ENCODE data around the gene WDFY4. TPM values are rescaled to one million over a fixed set of nuclear protein-coding genes. Genes with fewer than 3 reads are reported as not detected.

WDFY4 gene
- total and polyA plus RNA-seq, 8 donors: 2.8 to 23.6 (median 4.8) TPM

- no peak for DNase-seq
- H3K4me3 ChIP-seq: no peak overlapping the region
- intact Hi-C loops (cut with DNase I): no loop called here
- no peak overlapping the region for H3K27ac ChIP-seq
- no peak for ATAC-seq
- no peaks in the 10 kb centered on the region for H3K27me3 ChIP-seq
- no peak for TF ChIP-seq CTCF (IDR thresholded peaks at IDR 0.05)
- no peaks in the 10 kb centered on the region for H3K4me1 ChIP-seq
- H3K36me3 ChIP-seq: no peaks in the 10 kb centered on the region
- H3K9me3 ChIP-seq: peaks cover 0 to 5% of the 10 kb centered on the region in 2 donors
Observed at GRCh38 chr10:48751730-48752129, 67.1 kb downstream of the WDFY4 start.

- H3K4me3 ChIP-seq: no peak overlapping the region
- intact Hi-C loops (cut with DNase I): no loop called here
- no peaks in the 10 kb centered on the region for H3K27me3 ChIP-seq
- peaks cover 0 to 7% of the 10 kb centered on the region in 2 donors for H3K36me3 ChIP-seq
- DNase-seq (no peak), ATAC-seq (no peak)
- peaks cover 0 to 10% of the 10 kb centered on the region in 2 donors for H3K4me1 ChIP-seq
- H3K27ac ChIP-seq: no peak overlapping the region
- H3K9me3 ChIP-seq: no peaks in the 10 kb centered on the region
- no peak for TF ChIP-seq CTCF (IDR thresholded peaks at IDR 0.05)
Observed at GRCh38 chr10:48758411-48758810, 73.7 kb downstream of the WDFY4 start.

- TF ChIP-seq CTCF (IDR thresholded peaks at IDR 0.05): no peak
- no peak for DNase-seq
- H3K36me3 ChIP-seq: peaks cover 0 to 7% of the 10 kb centered on the region in 2 donors
- H3K27me3 ChIP-seq: no peaks in the 10 kb centered on the region
- intact Hi-C loops (cut with DNase I): no loop called here
- no peak overlapping the region for H3K27ac ChIP-seq
- H3K4me1 ChIP-seq: peaks cover 0 to 10% of the 10 kb centered on the region in 2 donors
- H3K9me3 ChIP-seq: no peaks in the 10 kb centered on the region
- no peak for ATAC-seq
- H3K4me3 ChIP-seq: no peak overlapping the region
Observed at GRCh38 chr10:48759113-48759901, 74.6 kb downstream of the WDFY4 start.

GRCh38 chr10:48760983-48761382 is 76.3 kb downstream of the WDFY4 start:
- Histone ChIP-seq H3K4me3 (no peak overlapping the region), H3K27ac (no peak overlapping the region), H3K36me3 (peaks cover 0 to 7% of the 10 kb centered on the region in 2 donors), H3K9me3 (no peaks in the 10 kb centered on the region), H3K4me1 (peaks cover 0 to 10% of the 10 kb centered on the region in 2 donors), H3K27me3 (no peaks in the 10 kb centered on the region)
- intact Hi-C loops (cut with DNase I): no loop called here
- ATAC-seq: no peak
- no peak for DNase-seq
- no peak for TF ChIP-seq CTCF (IDR thresholded peaks at IDR 0.05)

- intact Hi-C loops (cut with DNase I): no loop called here
Observed at GRCh38 chr10:48762064-48763042, 77.7 kb downstream of the WDFY4 start.

More at GRCh38 chr10:48762064-48763042, 77.7 kb downstream of the WDFY4 start:
- no peak for DNase-seq
- Histone ChIP-seq H3K9me3 (no peaks in the 10 kb centered on the region), H3K27me3 (no peaks in the 10 kb centered on the region), H3K4me1 (peaks cover 0 to 10% of the 10 kb centered on the region in 2 donors), H3K36me3 (peaks cover 0 to 7% of the 10 kb centered on the region in 2 donors), H3K27ac (no peak overlapping the region), H3K4me3 (no peak overlapping the region)
- TF ChIP-seq CTCF (IDR thresholded peaks at IDR 0.05): no peak
- ATAC-seq: no peak

All from left lung (tissue), 10 donors.